K562 (cell line): ENCODE measurements around the gene HOXB7. TPM values are rescaled to one million over a fixed set of nuclear protein-coding genes. Genes with fewer than 3 reads are reported as not detected.

ENCODE experiments used
- BHLHE40 ChIP-seq: IDR thresholded peaks from 2 replicates; pipeline ENCODE4 v1.6.1; 2011; ENCODE audit warnings: low read length, improper control_type of control experiment
- CHD1 ChIP-seq: fragments of 200-600 bp; sonication (generic); IDR thresholded peaks from one replicate; pipeline ENCODE4 v1.6.1; 2012; ENCODE audit warnings: mild to moderate bottlenecking, moderate library complexity, low read length, inconsistent platforms
- ETV6 ChIP-seq, 3 experiments: fragments of 150-350 bp in 1 of 3; sonication (generic) in 1 of 3; formaldehyde crosslinking in 1 of 3; IDR thresholded peaks; 2 replicates each; pipeline versions ENCODE4 v1.6.1 to v1.8.0; 2014 to 2022; ENCODE audit warnings: borderline replicate concordance in 2 of 3, low read depth in 2 of 3, antibody characterized with exemption in 1 of 3, low read length in 1 of 3, mild to moderate bottlenecking in 1 of 3, missing genetic modification reagents in 1 of 3
- FOXM1 ChIP-seq, 2 experiments: fragments of 450-650 bp in 1 of 2; sonication (generic) in 1 of 2; formaldehyde crosslinking in 1 of 2; IDR thresholded peaks; 2 replicates each; pipeline versions ENCODE4 v1.6.1 to v1.9.0; 2017 to 2022; ENCODE audit warnings: low read depth in 2 of 2, mild to moderate bottlenecking in 2 of 2, missing genetic modification reagents in 1 of 2, moderate library complexity in 1 of 2
- IRF2 ChIP-seq: sonication (generic); formaldehyde crosslinking; IDR thresholded peaks from 2 replicates; pipeline ENCODE4 v1.8.1; 2022; ENCODE audit warnings: mild to moderate bottlenecking, missing genetic modification reagents
- KLF6 ChIP-seq: fragments of 250-450 bp; sonication (Bioruptor Pico); IDR thresholded peaks from 2 replicates; pipeline ENCODE4 v1.4.0; 2020; ENCODE audit warnings: mild to moderate bottlenecking, moderate library complexity, borderline replicate concordance
- NR1H2 ChIP-seq: sonication (generic); formaldehyde crosslinking; IDR thresholded peaks from 2 replicates; pipeline ENCODE4 v1.4.0; 2020; ENCODE audit warnings: mild to moderate bottlenecking, missing genetic modification reagents
- PREB ChIP-seq: sonication (generic); formaldehyde crosslinking; IDR thresholded peaks from 2 replicates; pipeline ENCODE4 v1.8.1; 2023; ENCODE audit warnings: mild to moderate bottlenecking, missing genetic modification reagents
- RUNX1 ChIP-seq: sonication (generic); IDR thresholded peaks from 2 replicates; pipeline ENCODE4 v1.6.1; 2016; ENCODE audit warnings: antibody characterized with exemption, low read depth
- STAG1 ChIP-seq: sonication (generic); formaldehyde crosslinking; IDR thresholded peaks from 2 replicates; pipeline ENCODE4 v1.5.0; 2020; ENCODE audit warnings: missing genetic modification reagents, borderline replicate concordance
- ZBTB17 ChIP-seq: fragments of 450-650 bp; formaldehyde crosslinking; IDR thresholded peaks from 2 replicates; pipeline ENCODE4 v1.4.0; 2020; ENCODE audit warnings: mild to moderate bottlenecking
- ZKSCAN8 ChIP-seq: fragments of 200-800 bp; sonication (Bioruptor generic); IDR thresholded peaks from 2 replicates; pipeline ENCODE4 v1.6.1; 2016; ENCODE audit warnings: missing genetic modification characterization, missing compliant biosample characterization
- ZNF174 ChIP-seq: fragments of 250-450 bp; sonication (Bioruptor Pico); IDR thresholded peaks from 2 replicates; pipeline ENCODE4 v1.4.0; 2020; ENCODE audit warnings: mild to moderate bottlenecking
- ZNF274 ChIP-seq: IDR thresholded peaks from 2 replicates; pipeline ENCODE4 v1.6.1; 2011; ENCODE audit warnings: low read depth, mild to moderate bottlenecking, low read length, moderate library complexity, borderline replicate concordance
- ZNF347 ChIP-seq: fragments of 450-650 bp; formaldehyde crosslinking; IDR thresholded peaks from 2 replicates; pipeline ENCODE4 v1.4.0; 2020; ENCODE audit warnings: low read depth, mild to moderate bottlenecking, moderate library complexity
- ZNF408 ChIP-seq: fragments of 250-450 bp; sonication (Bioruptor Pico); IDR thresholded peaks from 2 replicates; pipeline ENCODE4 v1.4.0; 2020; ENCODE audit warnings: low read depth, mild to moderate bottlenecking, moderate library complexity
- ZNF766 ChIP-seq: fragments of 200-800 bp; sonication (Bioruptor generic); conservative IDR thresholded peaks from 2 replicates; pipeline ENCODE4 v1.6.1; 2016; ENCODE audit warnings: missing genetic modification characterization, missing compliant biosample characterization
- polyA plus RNA-seq, 8 experiments: library from polyadenylated mRNA; depleted of rRNA in 4 of 8; stranded (reverse) in 5 of 8; unstranded in 3 of 8; fragments of >200 nt; fragmentation: Nextera tagmentation in 2 of 8; fragmentation: Illumina TruSeq in 1 of 8; extraction: Ambion mirVana in 2 of 8; extraction: Trizol in 1 of 8; gene quantifications; 2 replicates each; pipeline versions ENCODE4 v1.2.1 to v1.2.3, GENCODE V29; 2011 to 2014; ENCODE audit warnings: inconsistent platforms in 1 of 8, missing spikeins in 1 of 8
- total RNA-seq, 7 experiments: library from RNA; depleted of rRNA in 6 of 7; stranded (reverse); fragments of >200 nt in 6 of 7; fragmentation: Illumina TruSeq in 2 of 7; extraction: Trizol in 2 of 7; gene quantifications; 2 replicates each; pipeline versions ENCODE4 v1.2.1 to v1.2.3, GENCODE V29; 2011 to 2021; ENCODE audit warnings: low replicate concordance in 1 of 7
- TF ChIP-seq, protein P1 (sequence below): fragments of 450-650 bp; IDR thresholded peaks from 2 replicates; pipeline ENCODE4 v1.7.0; 2016; ENCODE audit warnings: borderline replicate concordance
- TF ChIP-seq, protein P2 (sequence below): fragments of 250-450 bp; sonication (Bioruptor Pico); IDR thresholded peaks from 2 replicates; pipeline ENCODE4 v1.4.0; 2020; ENCODE audit warnings: mild to moderate bottlenecking, moderate library complexity

Gene HOXB7
- total and polyA plus RNA-seq, 9 of the 15 experiments (the other 6 are each of a cell fraction or from before 2014, with no cell fraction given): 5.5 to 16.7 (median 8.3) TPM

DNA sequence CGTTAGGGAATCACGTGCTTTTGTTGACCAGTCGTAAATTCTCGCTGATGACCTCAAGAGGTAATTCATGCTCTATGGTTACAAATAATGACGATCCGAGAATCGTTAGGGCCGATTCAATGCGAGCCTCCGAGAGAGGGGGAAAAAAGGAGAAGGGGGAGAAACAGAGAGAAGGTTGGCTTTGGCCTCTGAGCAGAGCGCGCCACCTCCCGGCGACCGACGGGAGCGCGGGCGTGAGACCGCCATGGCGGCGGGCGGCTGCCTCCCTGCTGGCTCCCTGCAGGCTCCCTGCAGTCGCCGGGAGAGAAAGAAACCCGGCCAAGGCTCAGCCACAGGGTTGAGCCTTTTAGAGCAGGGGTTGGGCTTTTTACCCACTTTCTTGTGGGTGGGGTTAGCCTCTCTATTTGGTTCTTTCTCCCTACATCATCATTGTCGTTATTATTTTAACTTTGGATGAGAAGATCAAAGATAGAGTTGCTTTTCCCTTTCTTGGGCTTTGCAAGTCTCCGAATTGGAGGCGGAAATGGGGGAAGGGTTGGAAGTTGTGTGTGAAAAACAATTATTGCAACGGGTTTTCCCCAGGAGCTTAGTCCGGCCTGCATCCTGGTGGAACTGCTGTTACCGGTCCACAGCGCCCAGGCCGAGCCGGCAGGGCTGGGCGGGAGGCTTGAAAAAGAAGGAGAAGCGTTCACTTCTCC lies 16.8 kb downstream of the HOXB7 start (continued):
- TF ChIP-seq, protein P1, sequence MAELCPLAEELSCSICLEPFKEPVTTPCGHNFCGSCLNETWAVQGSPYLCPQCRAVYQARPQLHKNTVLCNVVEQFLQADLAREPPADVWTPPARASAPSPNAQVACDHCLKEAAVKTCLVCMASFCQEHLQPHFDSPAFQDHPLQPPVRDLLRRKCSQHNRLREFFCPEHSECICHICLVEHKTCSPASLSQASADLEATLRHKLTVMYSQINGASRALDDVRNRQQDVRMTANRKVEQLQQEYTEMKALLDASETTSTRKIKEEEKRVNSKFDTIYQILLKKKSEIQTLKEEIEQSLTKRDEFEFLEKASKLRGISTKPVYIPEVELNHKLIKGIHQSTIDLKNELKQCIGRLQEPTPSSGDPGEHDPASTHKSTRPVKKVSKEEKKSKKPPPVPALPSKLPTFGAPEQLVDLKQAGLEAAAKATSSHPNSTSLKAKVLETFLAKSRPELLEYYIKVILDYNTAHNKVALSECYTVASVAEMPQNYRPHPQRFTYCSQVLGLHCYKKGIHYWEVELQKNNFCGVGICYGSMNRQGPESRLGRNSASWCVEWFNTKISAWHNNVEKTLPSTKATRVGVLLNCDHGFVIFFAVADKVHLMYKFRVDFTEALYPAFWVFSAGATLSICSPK: no peak
- no peak for TF ChIP-seq NR1H2 (CRISPR knock-in tag)
- TF ChIP-seq, protein P2, sequence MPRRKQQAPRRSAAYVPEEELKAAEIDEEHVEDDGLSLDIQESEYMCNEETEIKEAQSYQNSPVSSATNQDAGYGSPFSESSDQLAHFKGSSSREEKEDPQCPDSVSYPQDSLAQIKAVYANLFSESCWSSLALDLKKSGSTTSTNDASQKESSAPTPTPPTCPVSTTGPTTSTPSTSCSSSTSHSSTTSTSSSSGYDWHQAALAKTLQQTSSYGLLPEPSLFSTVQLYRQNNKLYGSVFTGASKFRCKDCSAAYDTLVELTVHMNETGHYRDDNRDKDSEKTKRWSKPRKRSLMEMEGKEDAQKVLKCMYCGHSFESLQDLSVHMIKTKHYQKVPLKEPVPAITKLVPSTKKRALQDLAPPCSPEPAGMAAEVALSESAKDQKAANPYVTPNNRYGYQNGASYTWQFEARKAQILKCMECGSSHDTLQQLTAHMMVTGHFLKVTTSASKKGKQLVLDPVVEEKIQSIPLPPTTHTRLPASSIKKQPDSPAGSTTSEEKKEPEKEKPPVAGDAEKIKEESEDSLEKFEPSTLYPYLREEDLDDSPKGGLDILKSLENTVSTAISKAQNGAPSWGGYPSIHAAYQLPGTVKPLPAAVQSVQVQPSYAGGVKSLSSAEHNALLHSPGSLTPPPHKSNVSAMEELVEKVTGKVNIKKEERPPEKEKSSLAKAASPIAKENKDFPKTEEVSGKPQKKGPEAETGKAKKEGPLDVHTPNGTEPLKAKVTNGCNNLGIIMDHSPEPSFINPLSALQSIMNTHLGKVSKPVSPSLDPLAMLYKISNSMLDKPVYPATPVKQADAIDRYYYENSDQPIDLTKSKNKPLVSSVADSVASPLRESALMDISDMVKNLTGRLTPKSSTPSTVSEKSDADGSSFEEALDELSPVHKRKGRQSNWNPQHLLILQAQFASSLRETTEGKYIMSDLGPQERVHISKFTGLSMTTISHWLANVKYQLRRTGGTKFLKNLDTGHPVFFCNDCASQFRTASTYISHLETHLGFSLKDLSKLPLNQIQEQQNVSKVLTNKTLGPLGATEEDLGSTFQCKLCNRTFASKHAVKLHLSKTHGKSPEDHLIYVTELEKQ: no peak
- no peak for TF ChIP-seq IRF2
- no peak for TF ChIP-seq ZNF766 (CRISPR knock-in tag)
- no peak for TF ChIP-seq KLF6
- no peak for TF ChIP-seq PREB (CRISPR knock-in tag)
- no peak for TF ChIP-seq ZKSCAN8 (CRISPR knock-in tag)
- TF ChIP-seq ZBTB17 (CRISPR knock-in tag): no peak
- TF ChIP-seq CHD1: no peak
- TF ChIP-seq ZNF174 (CRISPR knock-in tag): no peak
- peak; percentile 84 for TF ChIP-seq STAG1 (CRISPR knock-in tag)
- no peak for TF ChIP-seq ZNF347 (CRISPR knock-in tag)
- TF ChIP-seq BHLHE40: peak; percentile 40; the same call in 1 of the 2 replicates
- no peak for TF ChIP-seq ZNF408 (CRISPR knock-in tag)
- TF ChIP-seq FOXM1 (IDR thresholded peaks at IDR 0.05; ENCODE audit: low read depth): no peak
- TF ChIP-seq FOXM1 (CRISPR knock-in tag; IDR thresholded peaks at IDR 0.05; ENCODE audit: low read depth): no peak
- no peak for TF ChIP-seq RUNX1
- TF ChIP-seq ZNF274: no peak
- TF ChIP-seq ETV6 (IDR thresholded peaks at IDR 0.05; ENCODE audit: borderline replicate concordance in 1 of 2, low read depth in 2 of 2, low read length in 1 of 2): no peak
- TF ChIP-seq ETV6 (CRISPR knock-in tag; IDR thresholded peaks at IDR 0.05; ENCODE audit: borderline replicate concordance): no peak
